ES-I3 (cell line): Measurements from ENCODE around the gene ATP9A.
"Not testable (repeated sequence)": the region's sequence is repeated elsewhere in the genome, so short reads cannot be mapped to it uniquely, and the experiment has no call there.

Experiments
- H3K36me3 ChIP-seq: 2 replicates; pipeline ENCODE4 v1.6.1; 2013; ENCODE audit warnings: mild to moderate bottlenecking, low read length, control low read depth, moderate library complexity; ENCODE audit not compliant: insufficient read depth
- H3K4me1 ChIP-seq: 2 replicates; pipeline ENCODE4 v1.6.1; 2013; ENCODE audit warnings: mild to moderate bottlenecking, control low read depth, low read length; ENCODE audit not compliant: insufficient read depth
- H3K9ac ChIP-seq: 2 replicates; pipeline ENCODE4 v1.6.1; 2013; ENCODE audit warnings: low read depth, mild to moderate bottlenecking, low read length, moderate library complexity
- H3K9me3 ChIP-seq: 2 replicates; pipeline ENCODE4 v1.6.1; 2013; ENCODE audit warnings: mild to moderate bottlenecking, low read length, moderate library complexity; ENCODE audit not compliant: control insufficient read depth, insufficient read depth

ATP9A gene

DNA sequence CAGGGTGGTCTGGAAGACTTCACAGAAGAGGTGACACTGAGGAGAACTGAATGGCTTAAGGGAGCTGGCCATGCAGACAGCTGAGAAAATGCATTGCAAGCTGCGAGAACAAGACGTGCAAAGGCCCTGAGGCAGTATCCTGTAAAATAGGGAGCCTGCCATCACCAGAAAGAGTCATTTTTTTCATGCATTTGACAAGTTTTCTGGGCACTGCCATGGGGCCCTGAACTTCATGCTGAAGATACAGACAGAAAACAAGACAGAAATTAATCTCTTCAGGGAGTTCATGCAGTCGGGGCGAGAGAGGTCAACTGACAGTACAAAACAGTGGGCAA, 196.8 kb downstream of the ATP9A start:
- no peaks in the 10 kb centered on the region for H3K4me1 ChIP-seq
- no peaks in the 10 kb centered on the region for H3K9me3 ChIP-seq

DNA sequence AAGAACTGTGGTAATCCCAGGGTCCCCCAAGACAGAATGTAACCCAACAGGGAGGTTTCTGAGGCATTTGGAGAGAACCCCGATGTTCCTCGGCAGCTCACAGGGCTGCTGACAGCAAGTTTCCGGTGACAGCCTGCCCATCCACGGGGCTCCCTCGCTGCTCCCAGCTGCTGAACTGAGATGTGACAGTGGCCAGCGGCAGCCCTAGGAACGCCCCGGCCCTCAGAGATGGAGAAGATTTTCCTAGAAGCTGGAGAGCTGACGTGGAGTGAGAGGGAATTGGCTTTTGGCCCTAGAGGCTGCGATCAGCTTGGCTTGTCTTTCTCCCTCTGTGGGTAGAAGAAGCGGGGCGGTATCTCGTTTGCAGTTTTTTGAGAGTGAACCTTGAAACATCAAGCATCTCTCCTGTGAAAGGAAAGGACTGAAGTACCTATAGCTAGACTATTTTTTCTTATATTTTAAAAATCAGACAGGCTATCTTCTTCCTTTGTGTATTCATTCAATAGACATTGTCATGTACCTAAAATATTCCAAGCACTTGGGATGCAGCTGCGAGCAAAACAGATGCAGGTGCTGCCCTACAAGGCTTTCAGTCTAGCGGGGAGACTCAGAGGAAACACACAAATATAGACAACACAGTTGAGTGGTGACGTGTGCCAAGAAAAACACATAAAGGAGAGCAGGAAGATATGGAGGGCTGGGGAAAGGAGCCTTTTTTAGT, 197.3 kb downstream of the ATP9A start:
- Histone ChIP-seq H3K9ac (no peak overlapping the region), H3K9me3 (no peaks in the 10 kb centered on the region), H3K4me1 (no peaks in the 10 kb centered on the region), H3K36me3 (no peaks in the 10 kb centered on the region)

More for the DNA sequence above, 196.8 kb downstream of the ATP9A start:
- H3K9ac ChIP-seq: no peak overlapping the region
- no peaks in the 10 kb centered on the region for H3K36me3 ChIP-seq

DNA sequence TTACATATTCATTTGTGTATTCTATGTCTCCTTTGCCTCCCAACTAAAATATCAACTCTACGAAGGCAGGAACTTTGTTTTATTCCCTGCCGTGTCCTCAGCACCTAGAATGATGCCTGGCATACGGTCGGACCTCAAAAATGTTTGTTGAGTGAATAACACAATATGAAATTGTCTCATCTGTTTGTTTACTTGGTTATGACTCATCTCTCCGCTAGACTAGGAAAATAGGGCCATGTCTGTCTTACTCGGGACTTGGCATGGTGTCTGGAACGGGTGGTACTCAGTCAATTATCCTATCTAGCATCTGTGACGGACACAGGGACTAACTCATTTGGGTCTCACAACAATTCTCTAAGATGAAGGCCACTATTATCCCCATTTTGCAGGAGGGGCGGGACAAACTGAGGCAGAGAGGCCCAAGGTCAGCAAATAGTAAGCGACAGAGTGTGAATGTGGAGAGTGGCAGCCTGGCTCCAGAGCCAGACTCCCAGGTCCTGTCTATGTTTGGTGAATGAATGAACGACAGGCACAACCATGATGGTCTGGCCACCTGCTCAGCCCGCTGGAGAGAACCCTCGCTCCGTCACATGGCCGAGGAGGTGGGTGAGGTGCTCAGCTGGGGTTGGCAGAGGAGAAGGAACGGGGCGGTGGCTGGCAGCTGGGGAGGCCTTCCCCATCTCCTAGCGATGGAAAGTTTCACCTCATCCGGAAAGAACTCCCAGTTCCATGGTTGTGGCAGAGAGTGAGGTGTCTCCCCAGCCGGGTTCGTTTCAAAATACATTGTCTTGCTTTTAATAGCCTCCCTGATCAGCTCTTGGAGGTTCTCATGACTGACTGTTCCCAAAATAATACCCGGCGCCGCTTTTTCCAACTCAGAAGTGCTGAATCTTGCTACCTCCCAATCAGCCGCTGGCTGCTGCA, 198.1 kb downstream of the ATP9A start:
- H3K36me3 ChIP-seq: no peaks in the 10 kb centered on the region
- no peaks in the 10 kb centered on the region for H3K9me3 ChIP-seq
- H3K9ac ChIP-seq: no peak overlapping the region
- H3K4me1 ChIP-seq: no peaks in the 10 kb centered on the region

DNA sequence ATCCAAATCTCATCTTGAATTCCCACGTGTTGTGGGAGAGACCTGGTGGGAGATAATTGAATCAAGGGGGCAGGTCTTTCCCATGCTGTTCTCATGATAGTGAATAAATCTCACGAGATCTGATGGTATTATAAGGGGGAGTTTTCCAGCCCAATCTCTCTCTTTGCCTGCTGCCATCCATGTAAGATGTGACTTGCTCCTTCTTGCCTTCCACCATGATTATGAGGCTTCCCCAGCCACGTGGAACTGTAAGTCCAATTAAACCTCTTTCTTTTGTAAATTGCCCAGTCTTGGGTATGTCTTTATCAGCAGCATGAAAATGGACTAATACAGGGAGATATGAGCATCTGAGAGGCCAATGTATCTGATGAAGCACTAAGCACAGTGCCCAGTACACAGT, 199.7 kb downstream of the ATP9A start:
- H3K9ac ChIP-seq, H3K9me3 ChIP-seq, H3K4me1 ChIP-seq, H3K36me3 ChIP-seq: not testable (repeated sequence)

DNA sequence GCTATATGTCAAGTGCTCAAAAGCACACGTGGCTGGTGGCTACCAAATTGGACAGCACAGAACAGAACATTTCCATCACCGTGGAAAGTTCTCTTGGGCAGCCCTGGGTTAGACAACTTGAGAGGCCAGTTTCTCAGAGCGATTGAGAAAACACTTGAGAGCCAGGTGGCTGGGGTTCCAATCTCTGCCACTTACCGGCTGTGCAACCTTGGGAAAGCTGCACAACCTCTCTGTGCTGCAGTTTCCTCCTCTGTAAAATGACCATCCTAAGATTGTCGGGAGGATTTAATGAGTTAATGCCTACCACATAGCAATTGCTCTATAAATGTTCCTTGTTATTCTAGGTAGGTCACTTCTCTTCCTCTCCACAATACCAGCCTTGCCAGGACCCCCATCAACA, 200.6 kb downstream of the ATP9A start:
- Histone ChIP-seq H3K9ac (no peak overlapping the region), H3K4me1 (peaks cover 6% of the 10 kb centered on the region; the same call in 1 of the 2 replicates), H3K9me3 (no peaks in the 10 kb centered on the region)

DNA sequence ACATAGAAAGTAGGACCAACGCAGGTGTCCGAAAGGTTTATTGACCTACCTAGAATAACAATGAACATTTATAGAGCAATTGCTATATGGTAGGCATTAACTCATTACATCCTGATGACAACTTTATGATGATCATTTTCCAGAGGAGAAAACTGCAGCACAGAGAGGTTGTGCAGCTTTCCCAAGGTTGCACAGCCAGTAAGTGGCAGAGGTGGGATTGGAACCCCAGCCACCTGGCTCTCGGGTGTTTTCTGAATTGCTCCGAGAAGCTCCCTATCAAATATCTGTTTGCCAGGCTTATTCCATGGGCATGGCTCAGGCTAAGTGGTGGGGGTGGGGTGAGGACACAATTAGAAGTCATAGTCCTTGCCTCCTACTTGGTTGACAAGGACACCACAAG, 201.6 kb downstream of the ATP9A start:
- peaks cover 6% of the 10 kb centered on the region; the same call in 1 of the 2 replicates for H3K4me1 ChIP-seq
- H3K36me3 ChIP-seq: no peaks in the 10 kb centered on the region
- H3K9ac ChIP-seq: no peak overlapping the region
- H3K9me3 ChIP-seq: no peaks in the 10 kb centered on the region

More for the DNA sequence above, 200.6 kb downstream of the ATP9A start:
- H3K36me3 ChIP-seq: no peaks in the 10 kb centered on the region

DNA sequence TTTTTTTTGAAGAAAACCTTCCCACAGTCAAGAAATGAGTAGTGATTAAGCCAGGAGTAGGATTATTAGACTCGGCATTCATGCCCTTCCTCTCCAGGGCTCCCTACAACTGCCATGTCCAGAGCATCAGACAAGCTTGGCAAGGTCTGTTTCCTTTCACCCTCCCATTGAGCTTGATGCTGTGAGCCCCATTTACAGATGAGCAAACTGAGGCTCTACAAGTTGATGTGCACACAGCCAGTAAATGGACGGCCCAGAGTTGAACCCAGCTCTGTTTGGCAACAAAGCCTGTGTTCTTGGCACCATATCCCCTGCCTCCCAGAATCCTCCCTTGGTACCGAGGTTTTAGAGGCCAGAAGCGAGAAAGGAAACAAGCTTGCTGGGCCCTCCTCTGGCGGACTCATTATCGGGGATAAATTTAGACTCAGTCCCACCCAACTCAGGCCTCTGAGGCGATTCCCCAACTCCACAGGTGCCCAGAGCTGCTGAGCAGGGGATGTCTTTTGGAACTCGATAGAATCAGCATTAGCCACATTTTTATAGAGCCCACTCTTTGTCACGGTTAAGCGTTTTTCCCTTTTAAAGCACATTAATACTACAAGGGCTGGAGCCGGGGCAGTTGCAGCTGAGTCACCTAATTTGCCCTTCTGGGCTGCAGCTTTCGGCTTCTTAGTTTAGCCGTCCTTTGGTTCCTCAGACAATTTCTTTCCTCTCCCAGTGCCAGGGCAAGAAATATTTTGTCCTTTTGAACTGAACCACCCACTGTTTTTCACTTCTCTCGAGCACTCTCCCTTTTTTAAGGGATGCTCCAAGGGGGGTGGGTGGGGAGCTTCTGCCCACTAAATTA, 202.7 kb downstream of the ATP9A start:
- Histone ChIP-seq H3K9me3 (no peaks in the 10 kb centered on the region), H3K9ac (no peak overlapping the region), H3K4me1 (peaks cover 8% of the 10 kb centered on the region; the same call in 1 of the 2 replicates), H3K36me3 (no peaks in the 10 kb centered on the region)

DNA sequence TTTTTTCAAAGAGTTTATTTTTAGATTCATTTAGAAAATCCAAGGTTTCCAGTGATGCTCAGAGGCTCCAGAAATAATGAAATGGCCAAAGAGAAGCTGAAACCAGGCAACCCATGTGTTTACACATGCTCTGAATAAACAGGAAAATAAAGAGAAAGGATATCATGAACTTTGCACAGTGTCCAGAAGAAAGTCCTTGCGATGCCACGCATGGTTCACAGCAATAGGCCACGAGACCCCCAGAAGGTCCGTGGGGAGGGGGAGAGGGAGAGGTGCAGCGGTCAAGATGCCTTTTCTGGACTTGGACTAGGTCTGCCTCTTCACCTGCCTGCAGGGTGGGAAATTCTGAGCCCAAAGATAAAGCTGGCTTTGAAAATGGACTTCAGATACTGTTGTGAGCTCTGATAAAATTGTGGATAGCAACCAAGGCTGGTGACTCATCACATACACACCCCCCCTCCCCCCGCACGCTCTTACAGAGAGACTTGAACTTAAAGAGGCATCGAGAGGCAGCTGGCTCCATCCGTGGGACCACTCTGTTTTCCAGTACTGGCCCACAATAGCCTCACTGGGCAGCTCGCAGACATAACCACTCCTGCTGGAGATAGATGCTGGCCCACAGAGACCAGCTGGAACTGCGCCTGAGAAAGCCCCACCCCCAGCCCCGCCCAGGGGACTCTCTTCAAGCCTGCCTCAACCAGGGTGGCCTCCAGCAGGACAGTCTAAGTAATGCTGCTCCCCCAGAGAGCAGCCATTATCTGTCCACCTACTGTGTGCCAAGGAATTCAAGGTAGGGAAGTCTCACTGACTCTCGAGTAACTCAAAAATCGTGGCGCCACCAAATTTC, 204.5 kb downstream of the ATP9A start:
- Histone ChIP-seq H3K4me1 (peaks cover 9% of the 10 kb centered on the region; the same call in 1 of the 2 replicates), H3K36me3 (no peaks in the 10 kb centered on the region), H3K9ac (no peak overlapping the region; the same call in 1 of the 2 replicates), H3K9me3 (no peaks in the 10 kb centered on the region)

DNA sequence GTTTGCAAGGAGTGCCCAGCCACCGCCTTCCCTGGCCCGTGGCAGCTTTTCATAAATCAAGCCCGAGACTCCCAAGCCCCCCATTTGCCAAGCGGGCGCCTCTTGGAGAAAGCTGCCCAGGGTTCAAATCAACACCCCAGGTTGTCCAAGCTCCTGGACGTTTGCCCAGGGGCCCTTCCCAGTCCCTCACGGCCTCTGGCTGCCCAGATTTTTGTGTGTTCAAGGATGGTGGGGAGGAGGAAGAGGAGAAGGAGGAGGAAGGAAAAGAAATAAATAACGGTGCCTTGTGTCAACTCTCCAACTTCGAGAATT, 205.1 kb downstream of the ATP9A start:
- peaks cover 9% of the 10 kb centered on the region; the same call in 1 of the 2 replicates for H3K4me1 ChIP-seq
- H3K9me3 ChIP-seq: no peaks in the 10 kb centered on the region
- peak overlapping the region; percentile 55; the same call in 1 of the 2 replicates for H3K9ac ChIP-seq
- no peaks in the 10 kb centered on the region for H3K36me3 ChIP-seq

DNA sequence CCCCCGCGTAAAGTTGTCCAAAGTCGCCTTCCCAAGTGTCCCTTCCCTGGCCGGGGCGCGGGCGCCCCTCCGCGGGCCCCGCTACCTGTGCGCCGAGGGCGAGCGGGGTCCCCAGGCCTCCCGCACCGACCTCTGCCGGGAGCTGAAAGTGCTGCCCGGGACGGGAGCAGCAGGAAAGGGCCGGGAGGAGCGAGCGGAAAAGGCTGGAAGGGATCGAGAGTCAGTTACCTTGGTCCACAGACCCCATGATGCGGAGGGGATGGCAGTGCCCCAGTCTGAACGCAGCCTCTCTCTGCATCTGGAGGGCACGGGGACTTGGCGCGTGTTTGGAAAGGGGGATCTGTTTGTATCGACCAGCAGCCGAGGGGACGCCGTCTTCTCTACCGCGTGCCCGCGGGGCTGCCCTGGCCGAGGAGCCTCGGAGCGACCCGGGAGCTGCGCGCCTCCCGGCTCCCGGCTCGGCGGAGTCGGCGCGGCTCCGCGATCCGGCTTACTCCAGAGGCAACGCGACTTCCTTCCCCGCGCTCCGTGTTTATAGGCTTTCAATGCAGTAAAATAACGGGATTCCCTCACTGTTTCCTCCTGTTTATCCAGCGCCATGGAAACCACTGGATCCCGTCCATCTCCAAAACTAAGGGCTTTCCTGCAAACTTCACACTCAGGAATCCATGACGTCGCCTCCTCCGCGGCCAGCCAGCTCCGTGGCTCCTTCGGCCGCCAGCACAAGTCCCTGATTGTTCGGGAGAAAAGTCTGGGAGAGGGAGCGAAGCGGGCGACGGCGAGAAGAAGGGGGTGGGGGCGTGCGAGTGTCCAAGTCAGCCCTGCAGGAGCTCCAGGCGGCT, 205.6 kb downstream of the ATP9A start:
- peaks cover 9% of the 10 kb centered on the region; the same call in 1 of the 2 replicates for H3K4me1 ChIP-seq
- no peaks in the 10 kb centered on the region for H3K9me3 ChIP-seq
- H3K36me3 ChIP-seq: no peaks in the 10 kb centered on the region
- peak overlapping the region; percentile 55 for H3K9ac ChIP-seq

DNA sequence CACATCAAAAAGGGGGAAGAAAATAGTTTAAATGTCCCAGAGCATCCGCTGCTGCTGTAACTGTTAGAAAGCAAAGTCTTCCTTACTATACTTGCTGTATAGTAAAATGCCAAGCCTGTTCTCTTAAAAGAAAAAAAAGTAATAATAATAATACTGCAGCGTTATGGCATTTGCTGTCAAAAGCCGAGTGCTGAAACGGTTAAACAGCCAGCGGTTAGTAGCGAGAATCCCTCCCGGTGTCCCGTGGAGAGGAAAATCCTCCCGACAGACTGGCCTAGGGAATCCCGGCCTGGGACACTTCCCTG, 206.2 kb downstream of the ATP9A start:
- no peaks in the 10 kb centered on the region for H3K36me3 ChIP-seq
- peak overlapping the region; percentile 55; the same call in 1 of the 2 replicates for H3K9ac ChIP-seq
- H3K4me1 ChIP-seq: peaks cover 9% of the 10 kb centered on the region; the same call in 1 of the 2 replicates
- no peaks in the 10 kb centered on the region for H3K9me3 ChIP-seq

DNA sequence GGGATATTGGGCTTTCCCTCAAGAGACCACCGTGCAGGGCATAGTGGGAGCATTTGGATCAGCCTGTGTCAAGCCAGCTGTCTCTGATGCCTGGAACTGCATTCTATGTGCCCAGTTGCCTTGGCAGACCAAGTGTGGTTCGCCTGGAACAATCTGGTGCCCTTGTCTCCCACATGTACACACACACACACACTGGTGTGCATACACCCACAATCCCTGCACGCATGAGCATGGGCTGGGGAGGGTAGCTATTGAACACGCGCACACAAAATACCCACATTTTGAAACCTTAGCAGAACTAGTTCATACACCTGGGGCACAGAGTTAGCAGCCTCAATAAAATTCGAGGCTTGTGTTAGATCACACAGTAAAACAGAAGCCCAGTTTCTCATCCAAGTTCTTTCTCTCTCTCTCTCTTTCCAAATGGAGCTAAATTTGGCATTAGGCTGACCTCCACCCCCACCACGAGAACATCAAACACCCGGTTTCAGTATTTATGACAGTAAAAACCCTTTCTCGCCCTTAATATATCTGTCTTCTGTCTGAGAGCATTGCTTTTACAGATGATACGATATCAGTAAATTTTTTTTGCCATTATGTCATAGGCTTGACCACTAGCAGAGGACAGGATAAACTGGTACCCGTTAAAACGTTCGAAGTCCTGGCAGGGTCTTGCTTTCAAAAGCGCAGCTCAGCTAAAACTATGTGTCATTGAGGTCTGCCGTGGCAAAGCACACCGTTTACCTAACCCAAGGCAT, 207.5 kb downstream of the ATP9A start:
- Histone ChIP-seq H3K9ac (no peak overlapping the region), H3K9me3 (no peaks in the 10 kb centered on the region)

More for the DNA sequence above, 207.5 kb downstream of the ATP9A start:
- Histone ChIP-seq H3K36me3 (no peaks in the 10 kb centered on the region), H3K4me1 (peaks cover 9% of the 10 kb centered on the region; the same call in 1 of the 2 replicates)
